HEK293T (cell line): ENCODE data around the gene RGS7.

ENCODE experiments used
- ARNT ChIP-seq: fragments of 450-650 bp; IDR thresholded peaks from 2 replicates; pipeline ENCODE4 v1.6.1; 2017; ENCODE audit warnings: mild to moderate bottlenecking
- BHLHE40 ChIP-seq: fragments of 450-650 bp; IDR thresholded peaks from 2 replicates; pipeline ENCODE4 v1.6.1; 2016; ENCODE audit warnings: mild to moderate bottlenecking, moderate library complexity, borderline replicate concordance
- CTBP1 ChIP-seq: fragments of 450-650 bp; IDR thresholded peaks from 2 replicates; pipeline ENCODE4 v1.6.1; 2016; ENCODE audit warnings: borderline replicate concordance
- ELF4 ChIP-seq: fragments of 450-650 bp; IDR thresholded peaks from 2 replicates; pipeline ENCODE4 v1.6.1; 2017; ENCODE audit warnings: antibody characterized with exemption
- FOXA1 ChIP-seq: fragments of 450-650 bp; IDR thresholded peaks from 2 replicates; pipeline ENCODE4 v1.6.1; 2016; ENCODE audit warnings: mild to moderate bottlenecking
- FOXK2 ChIP-seq: fragments of 450-650 bp; IDR thresholded peaks from 2 replicates; pipeline ENCODE4 v1.6.1; 2016; ENCODE audit warnings: mild to moderate bottlenecking
- FOXM1 ChIP-seq: fragments of 450-650 bp; IDR thresholded peaks from 2 replicates; pipeline ENCODE4 v1.6.1; 2017; ENCODE audit warnings: mild to moderate bottlenecking, borderline replicate concordance
- L3MBTL2 ChIP-seq: fragments of 450-650 bp; conservative IDR thresholded peaks from 2 replicates; pipeline ENCODE4 v1.6.1; 2016; ENCODE audit warnings: mild to moderate bottlenecking
- NFRKB ChIP-seq: fragments of 450-650 bp; IDR thresholded peaks from 2 replicates; pipeline ENCODE4 v1.6.1; 2016; ENCODE audit warnings: mild to moderate bottlenecking, moderate library complexity
- SP1 ChIP-seq: fragments of 450-650 bp; IDR thresholded peaks from 2 replicates; pipeline ENCODE4 v1.6.1; 2017
- SUZ12 ChIP-seq: fragments of 450-650 bp; IDR thresholded peaks from 2 replicates; pipeline ENCODE4 v1.6.1; 2016; ENCODE audit warnings: mild to moderate bottlenecking

GRCh38 chr1:241253471-241253870, 103.5 kb downstream of the RGS7 start:
- TF ChIP-seq ELF4 (no peak), BHLHE40 (no peak), FOXM1 (no peak), CTBP1 (no peak), SUZ12 (no peak), SP1 (no peak), NFRKB (no peak), ARNT (no peak), FOXK2 (no peak), FOXA1 (no peak), L3MBTL2 (no peak)
